Kidney epithelial cell (primary cell): ENCODE measurements around the gene PHLDB1. TPM values are rescaled to one million over a fixed set of nuclear protein-coding genes. Genes with fewer than 3 reads are reported as not detected.
"Not testable (repeated sequence)": the region's sequence is repeated elsewhere in the genome, so short reads cannot be mapped to it uniquely, and the experiment has no call there.

Experiments used
- DNase-seq: peaks from one replicate; pipeline ENCODE4 v3.0.0-alpha.2; 2010; ENCODE audit warnings: low read depth
- H3K27me3 ChIP-seq: 2 replicates; pipeline ENCODE4 v1.6.0; 2011; ENCODE audit warnings: low read length; ENCODE audit not compliant: control insufficient read depth, insufficient read depth
- H3K36me3 ChIP-seq: 2 replicates; pipeline ENCODE4 v1.5.1; 2011; ENCODE audit warnings: low read length; ENCODE audit not compliant: control insufficient read depth, insufficient read depth
- H3K4me3 ChIP-seq: 2 replicates; pipeline ENCODE4 v1.5.1; 2011; ENCODE audit warnings: low read depth, mild to moderate bottlenecking, control low read depth, low read length
- total RNA-seq: library from RNA; depleted of rRNA; stranded (reverse); fragments of >200 nt; gene quantifications from 2 replicates; pipeline ENCODE4 v1.2.3, GENCODE V29; 2015
- TF ChIP-seq, protein P1 (sequence below): IDR thresholded peaks from 2 replicates; pipeline ENCODE4 v1.5.1; 2011; ENCODE audit warnings: mild to moderate bottlenecking, moderate library complexity, low read length, control low read depth, inconsistent platforms; ENCODE audit not compliant: insufficient read depth, poor library complexity, severe bottlenecking

Gene PHLDB1
- total RNA-seq, 1 donor from 2014 or later = 107 TPM

DNA sequence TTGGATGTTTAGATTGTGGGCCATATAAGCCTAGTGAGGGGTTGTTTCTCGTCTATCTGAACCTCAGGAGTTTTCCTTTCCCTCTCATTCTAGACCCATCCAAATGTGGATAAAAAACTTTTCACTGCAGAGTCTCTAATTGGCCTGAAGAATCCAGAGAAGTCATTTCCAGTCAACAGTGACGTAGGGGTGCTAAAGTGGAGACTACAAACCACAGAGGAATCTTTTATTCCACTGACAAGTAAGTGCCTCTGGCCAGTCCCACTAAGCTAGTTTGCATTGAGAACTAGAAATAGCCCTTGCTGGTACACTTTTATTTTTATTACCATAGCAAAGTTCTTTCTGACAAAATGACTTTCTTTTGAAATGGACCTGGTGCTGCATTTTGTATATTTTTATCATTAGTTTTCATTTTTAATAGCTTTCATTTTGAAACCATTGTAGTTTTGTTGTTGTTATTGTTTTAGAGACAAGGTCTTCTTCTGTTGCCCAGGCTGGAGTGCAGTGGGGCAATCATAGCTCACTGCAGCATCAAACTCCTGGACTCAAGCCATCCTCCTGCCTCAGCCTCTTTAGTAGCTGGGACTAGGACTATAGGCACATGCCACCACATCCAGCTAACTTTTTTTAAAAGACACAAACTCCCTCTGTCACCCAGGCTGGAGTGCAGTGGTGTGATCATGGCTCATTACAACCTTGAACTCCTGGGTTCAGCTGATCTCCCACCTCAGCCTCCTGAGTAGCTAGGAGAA is 14.6 kb upstream of the PHLDB1 start:
- DNase-seq = no peak
- Histone ChIP-seq H3K36me3 (peaks cover 2% of the 10 kb centered on the region), H3K4me3 (no peak overlapping the region), H3K27me3 (no peaks in the 10 kb centered on the region)
- TF ChIP-seq, protein P1, sequence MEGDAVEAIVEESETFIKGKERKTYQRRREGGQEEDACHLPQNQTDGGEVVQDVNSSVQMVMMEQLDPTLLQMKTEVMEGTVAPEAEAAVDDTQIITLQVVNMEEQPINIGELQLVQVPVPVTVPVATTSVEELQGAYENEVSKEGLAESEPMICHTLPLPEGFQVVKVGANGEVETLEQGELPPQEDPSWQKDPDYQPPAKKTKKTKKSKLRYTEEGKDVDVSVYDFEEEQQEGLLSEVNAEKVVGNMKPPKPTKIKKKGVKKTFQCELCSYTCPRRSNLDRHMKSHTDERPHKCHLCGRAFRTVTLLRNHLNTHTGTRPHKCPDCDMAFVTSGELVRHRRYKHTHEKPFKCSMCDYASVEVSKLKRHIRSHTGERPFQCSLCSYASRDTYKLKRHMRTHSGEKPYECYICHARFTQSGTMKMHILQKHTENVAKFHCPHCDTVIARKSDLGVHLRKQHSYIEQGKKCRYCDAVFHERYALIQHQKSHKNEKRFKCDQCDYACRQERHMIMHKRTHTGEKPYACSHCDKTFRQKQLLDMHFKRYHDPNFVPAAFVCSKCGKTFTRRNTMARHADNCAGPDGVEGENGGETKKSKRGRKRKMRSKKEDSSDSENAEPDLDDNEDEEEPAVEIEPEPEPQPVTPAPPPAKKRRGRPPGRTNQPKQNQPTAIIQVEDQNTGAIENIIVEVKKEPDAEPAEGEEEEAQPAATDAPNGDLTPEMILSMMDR = no peak

DNA sequence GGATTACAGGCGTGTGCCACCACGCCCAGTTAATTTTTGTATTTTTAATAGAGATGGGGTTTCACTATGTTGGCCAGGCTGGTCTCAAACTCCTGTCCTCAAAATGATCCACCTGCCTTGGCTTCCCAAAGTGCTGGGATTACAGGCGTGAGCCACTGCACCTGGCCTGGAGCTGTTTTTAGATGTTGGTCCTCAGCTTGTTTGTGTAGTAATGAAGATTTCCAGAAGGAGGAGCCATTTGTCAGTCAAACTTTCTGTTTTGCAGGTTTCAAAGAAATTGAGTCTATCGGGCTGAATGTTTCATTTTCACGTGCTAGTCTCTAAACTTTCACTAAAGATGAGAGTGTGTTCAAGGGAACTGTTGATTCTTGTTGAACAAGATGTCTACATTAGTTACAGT is 12.4 kb upstream of the PHLDB1 start:
- not testable (repeated sequence) for H3K27me3 ChIP-seq, H3K4me3 ChIP-seq, DNase-seq, H3K36me3 ChIP-seq
- TF ChIP-seq, protein P1 = peak; percentile 43

DNA sequence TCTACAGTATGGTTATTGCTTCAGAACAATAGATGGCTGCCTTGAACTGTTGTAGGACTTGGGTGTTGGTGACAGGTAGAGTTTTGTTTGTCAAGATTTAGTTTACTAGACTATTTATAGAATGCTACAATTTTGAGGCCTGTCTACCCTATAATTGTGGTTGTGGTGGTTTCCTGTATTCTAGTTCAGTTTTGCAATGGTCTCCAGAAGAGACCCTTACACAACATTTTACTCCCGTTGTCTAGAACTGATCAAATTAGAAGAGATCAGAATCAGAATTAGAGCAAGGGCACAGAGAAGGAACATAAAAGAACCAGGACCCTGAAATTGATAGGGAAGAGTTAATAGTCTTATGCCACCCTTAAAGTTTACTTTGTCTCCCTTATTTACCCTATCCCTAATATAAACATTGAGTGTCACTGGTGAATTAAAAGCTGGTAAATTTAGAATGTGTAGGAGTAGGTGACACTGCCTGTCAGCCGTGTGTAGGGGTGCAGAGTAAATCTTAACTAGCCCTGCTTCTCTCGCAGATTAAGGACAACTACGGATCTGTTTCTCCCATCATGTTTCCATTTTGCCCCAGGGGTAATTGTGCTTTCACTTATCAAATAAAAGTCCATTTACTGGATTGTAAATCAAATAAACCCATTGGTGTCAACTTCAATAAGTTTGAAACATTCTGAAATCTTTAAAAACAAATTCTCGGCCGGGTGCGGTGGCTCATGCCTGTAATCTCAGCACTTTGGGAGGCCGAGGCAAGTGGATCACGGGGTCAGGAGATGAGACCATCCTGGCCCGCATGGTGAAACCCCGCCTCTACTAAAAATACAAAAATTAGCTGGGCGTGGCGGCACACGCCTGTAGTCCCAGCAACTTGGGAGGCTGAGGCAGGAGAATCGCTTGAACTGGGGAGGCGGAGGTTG is 10.9 kb upstream of the PHLDB1 start:
- TF ChIP-seq, protein P1 = no peak
- Histone ChIP-seq H3K4me3 (no peak overlapping the region), H3K36me3 (peaks cover 2% of the 10 kb centered on the region), H3K27me3 (no peaks in the 10 kb centered on the region)
- no peak for DNase-seq

DNA sequence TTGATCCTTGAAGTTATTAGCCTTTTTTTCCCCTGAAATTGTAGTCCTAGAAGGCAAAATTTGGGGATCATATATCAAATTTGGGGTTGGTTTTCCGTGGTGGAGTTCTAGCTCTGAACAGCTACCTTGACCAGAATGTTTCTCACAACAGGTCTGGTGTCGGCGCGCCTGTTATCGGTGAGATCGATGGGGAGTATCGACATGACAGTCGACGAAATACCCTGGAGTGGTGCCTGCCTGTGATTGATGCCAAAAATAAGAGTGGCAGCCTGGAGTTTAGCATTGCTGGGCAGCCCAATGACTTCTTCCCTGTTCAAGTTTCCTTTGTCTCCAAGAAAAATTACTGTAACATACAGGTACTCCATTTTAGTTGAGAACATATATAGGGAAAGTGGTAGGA is 9.9 kb upstream of the PHLDB1 start:
- Histone ChIP-seq H3K27me3 (no peaks in the 10 kb centered on the region), H3K4me3 (no peak overlapping the region), H3K36me3 (peaks cover 4% of the 10 kb centered on the region)
- TF ChIP-seq, protein P1 = no peak
- no peak for DNase-seq

DNA sequence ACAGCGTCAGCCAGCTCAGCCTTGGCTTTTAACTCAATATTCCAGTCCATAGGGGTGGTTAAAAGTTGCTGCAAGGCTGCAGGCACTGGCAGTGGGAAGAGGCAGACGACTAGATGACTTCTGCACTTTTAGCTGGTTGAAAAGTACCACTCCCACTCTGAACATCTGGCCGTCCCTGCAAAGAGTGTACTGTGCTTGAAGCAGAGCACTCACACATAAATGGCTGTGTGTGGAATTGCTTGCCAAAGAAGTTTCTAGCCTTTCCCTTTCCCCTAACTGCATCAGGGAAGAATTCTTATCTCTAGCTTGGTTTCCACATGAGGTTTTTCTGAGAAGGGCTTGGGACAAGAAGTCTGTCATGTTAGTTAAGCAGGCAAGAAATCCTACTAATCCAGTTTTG is 5.1 kb upstream of the PHLDB1 start:
- no peaks in the 10 kb centered on the region for H3K27me3 ChIP-seq
- TF ChIP-seq, protein P1 = no peak
- peaks cover 4% of the 10 kb centered on the region for H3K36me3 ChIP-seq
- H3K4me3 ChIP-seq = no peak overlapping the region
- no peak for DNase-seq

DNA sequence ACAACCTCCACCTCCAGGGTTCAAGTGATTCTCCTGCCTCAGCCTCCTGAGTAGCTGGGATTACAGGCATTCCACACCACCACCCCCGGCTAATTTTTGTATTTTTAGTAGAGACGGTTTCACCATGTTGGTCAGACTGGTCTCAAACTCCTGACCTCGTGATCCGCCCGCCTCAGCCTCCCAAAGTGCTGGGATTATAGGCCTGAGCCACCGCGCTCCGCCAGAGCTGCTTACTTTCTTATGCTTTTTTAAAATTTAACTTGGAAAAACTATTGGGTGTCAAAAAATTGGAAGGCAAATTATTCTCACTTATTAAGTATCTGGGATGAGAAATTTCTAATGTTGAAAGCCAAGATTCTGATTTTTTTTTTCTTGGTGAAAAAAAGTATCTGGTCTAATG is 3.7 kb upstream of the PHLDB1 start:
- not testable (repeated sequence) for DNase-seq, H3K27me3 ChIP-seq, H3K4me3 ChIP-seq, H3K36me3 ChIP-seq
